ENCODE results near the gene CACNA2D3. TPM values are rescaled to one million over a fixed set of nuclear protein-coding genes. Genes with fewer than 3 reads are reported as not detected.

Gene CACNA2D3
- total RNA-seq, 1 donor from 2014 or later = 3.6 TPM

- Histone ChIP-seq H3K27me3 (ENCODE audit: low read depth) (no peaks in the 10 kb centered on the region), H3K4me1 (no peaks in the 10 kb centered on the region), H3K27ac (no peak overlapping the region), H3K9me3 (no peaks in the 10 kb centered on the region), H3K36me3 (no peaks in the 10 kb centered on the region), H3K4me3 (no peak overlapping the region)
- no peak for DNase-seq
- no peak for TF ChIP-seq CTCF (IDR thresholded peaks at IDR 0.05)
- intact Hi-C loops (cut with DNase I) = no loop called here
- ATAC-seq = no peak
Measured at GRCh38 chr3:55090746-55091145, 968.4 kb downstream of the CACNA2D3 start.

- Histone ChIP-seq H3K36me3 (no peaks in the 10 kb centered on the region), H3K27me3 (ENCODE audit: low read depth) (no peaks in the 10 kb centered on the region), H3K9me3 (no peaks in the 10 kb centered on the region), H3K4me1 (no peaks in the 10 kb centered on the region), H3K4me3 (no peak overlapping the region), H3K27ac (no peak overlapping the region)
- intact Hi-C loops (cut with DNase I) = no loop called here
- DNase-seq (no peak), ATAC-seq (no peak)
- TF ChIP-seq CTCF (IDR thresholded peaks at IDR 0.05) = no peak
Measured at GRCh38 chr3:55091381-55092225, 969.3 kb downstream of the CACNA2D3 start.

DNA sequence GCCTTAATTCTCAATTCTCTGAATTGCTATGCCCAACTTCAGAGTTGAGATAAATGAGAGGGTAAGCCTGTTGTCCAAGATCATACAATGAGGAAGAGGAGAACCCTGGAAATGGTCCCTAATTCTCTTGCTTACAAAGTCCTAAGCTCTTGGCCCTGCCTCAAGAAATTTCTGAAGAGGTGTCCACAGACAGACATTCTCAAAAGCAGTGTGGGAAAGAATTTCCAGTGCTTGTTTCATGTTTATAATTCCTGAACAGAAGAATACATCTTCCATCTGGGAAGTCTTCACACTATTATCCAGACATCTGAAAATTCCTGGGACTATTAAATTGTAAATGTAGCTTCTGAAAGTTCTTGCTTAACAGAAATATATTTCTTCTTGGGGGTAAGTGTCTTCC is 972.3 kb downstream of the CACNA2D3 start:
- no peak for TF ChIP-seq CTCF (IDR thresholded peaks at IDR 0.05)
- intact Hi-C loops (cut with DNase I) = no loop called here
- no peak for ATAC-seq

DNA sequence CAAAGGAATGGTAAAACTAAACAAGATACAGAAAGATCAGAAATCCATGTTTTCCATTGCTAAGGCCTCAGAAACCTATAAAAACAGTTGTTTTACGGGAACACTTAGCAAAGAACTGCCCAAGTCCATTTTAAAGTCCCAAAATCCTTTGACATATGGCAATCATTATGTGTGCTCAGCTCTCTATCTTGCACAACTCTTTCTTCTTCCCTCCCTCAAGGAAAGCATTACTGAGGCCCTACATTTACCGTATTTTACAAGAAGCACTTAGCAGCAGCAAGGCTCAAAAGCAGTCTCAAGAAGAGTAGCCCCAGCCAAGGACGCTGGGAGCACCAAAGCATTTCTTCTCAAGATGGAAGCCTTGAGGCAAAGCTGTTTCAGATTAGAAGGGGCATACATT is 975.1 kb downstream of the CACNA2D3 start:
- TF ChIP-seq CTCF (IDR thresholded peaks at IDR 0.05) = no peak

More for the DNA sequence above, 972.3 kb downstream of the CACNA2D3 start:
- no peak overlapping the region for H3K4me3 ChIP-seq
- DNase-seq = no peak
- no peak overlapping the region for H3K27ac ChIP-seq
- no peaks in the 10 kb centered on the region for H3K4me1 ChIP-seq
- no peaks in the 10 kb centered on the region for H3K9me3 ChIP-seq
- H3K36me3 ChIP-seq = no peaks in the 10 kb centered on the region
- no peaks in the 10 kb centered on the region for H3K27me3 ChIP-seq (ENCODE audit: low read depth)

DNA sequence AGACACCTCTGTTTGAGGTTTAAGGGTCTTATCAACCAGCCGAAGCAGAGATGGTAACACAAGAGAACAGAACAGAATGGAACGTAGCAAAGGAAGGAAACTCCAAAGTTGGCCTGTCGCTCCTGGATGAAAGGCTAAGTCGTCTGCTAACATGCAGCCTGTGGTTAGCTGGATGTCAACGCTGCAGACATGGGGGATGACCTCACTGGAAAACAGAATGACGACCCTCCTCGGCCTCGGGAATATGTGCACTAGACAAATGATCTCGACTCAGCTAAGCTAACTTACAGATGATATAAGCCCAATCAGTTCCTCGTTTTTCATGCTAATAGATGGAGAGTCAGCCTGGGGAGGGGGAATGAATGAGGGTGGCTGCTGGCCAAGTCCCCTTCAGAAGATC is 983.3 kb downstream of the CACNA2D3 start:
- no peak for TF ChIP-seq CTCF (IDR thresholded peaks at IDR 0.05)
- DNase-seq = no peak
- Histone ChIP-seq H3K27me3 (ENCODE audit: low read depth) (no peaks in the 10 kb centered on the region), H3K27ac (no peak overlapping the region), H3K36me3 (no peaks in the 10 kb centered on the region), H3K4me1 (no peaks in the 10 kb centered on the region), H3K9me3 (no peaks in the 10 kb centered on the region), H3K4me3 (no peak overlapping the region)
- intact Hi-C loops (cut with DNase I) = no loop called here
- ATAC-seq = no peak

More for the DNA sequence above, 975.1 kb downstream of the CACNA2D3 start:
- no peaks in the 10 kb centered on the region for H3K4me1 ChIP-seq
- H3K4me3 ChIP-seq = no peak overlapping the region
- no peaks in the 10 kb centered on the region for H3K36me3 ChIP-seq
- intact Hi-C loops (cut with DNase I) = no loop called here
- no peak overlapping the region for H3K27ac ChIP-seq
- no peak for DNase-seq
- no peaks in the 10 kb centered on the region for H3K27me3 ChIP-seq (ENCODE audit: low read depth)
- no peak for ATAC-seq
- no peaks in the 10 kb centered on the region for H3K9me3 ChIP-seq
